Effector CD8-positive, alpha-beta T cell (primary cell): Measurements from ENCODE around the gene SDCCAG8.

Experiments used
- DNase-seq: peaks from one replicate; lab custom pipeline; 2025; lab: John Stamatoyannopoulos, UW

The SDCCAG8 gene

DNA sequence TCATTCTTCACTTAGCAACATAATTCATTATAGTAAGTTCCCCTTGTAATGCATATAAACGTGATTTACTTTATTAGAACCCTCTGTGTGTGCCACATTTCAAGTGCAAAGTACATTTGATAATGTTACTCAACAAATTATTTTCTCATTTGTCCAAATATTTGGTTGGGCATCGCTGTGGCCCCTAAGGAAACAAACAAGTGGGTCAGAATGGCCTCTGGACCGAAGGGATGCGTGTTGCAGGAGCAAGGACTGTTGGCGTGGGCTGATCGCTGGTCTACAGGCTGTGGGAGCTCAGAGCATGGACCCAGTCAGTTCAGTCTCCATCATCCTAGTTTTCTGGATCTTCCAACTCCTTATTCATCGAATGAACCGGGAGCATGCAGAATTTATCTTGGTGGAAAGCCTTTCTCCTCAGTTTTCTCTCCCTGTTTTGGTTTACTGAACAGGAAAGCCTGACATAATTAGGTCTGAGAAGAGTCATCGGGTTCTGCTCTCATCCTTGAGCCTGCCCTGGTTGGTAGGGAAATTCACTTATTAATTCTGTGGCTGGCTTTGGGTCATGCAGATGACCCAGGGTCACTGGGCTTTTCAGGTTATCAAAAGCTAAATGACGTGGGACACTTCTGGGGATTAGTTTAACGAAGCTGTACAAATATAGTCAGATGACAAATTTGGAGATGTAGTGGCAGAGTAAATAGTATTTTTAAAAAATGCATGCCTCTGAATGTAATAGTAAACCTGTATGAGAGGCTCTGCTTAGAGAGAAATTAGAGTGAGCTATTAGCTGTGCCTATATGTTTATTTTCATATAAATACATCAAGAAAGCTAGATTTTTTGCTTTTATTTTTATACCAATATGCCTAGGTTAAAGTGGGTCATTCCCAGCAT is 200.2 kb downstream of the SDCCAG8 start:
- no peak for DNase-seq

- no peak for DNase-seq
Measured at GRCh38 chr1:243457363-243457982, 201.6 kb downstream of the SDCCAG8 start.

DNA sequence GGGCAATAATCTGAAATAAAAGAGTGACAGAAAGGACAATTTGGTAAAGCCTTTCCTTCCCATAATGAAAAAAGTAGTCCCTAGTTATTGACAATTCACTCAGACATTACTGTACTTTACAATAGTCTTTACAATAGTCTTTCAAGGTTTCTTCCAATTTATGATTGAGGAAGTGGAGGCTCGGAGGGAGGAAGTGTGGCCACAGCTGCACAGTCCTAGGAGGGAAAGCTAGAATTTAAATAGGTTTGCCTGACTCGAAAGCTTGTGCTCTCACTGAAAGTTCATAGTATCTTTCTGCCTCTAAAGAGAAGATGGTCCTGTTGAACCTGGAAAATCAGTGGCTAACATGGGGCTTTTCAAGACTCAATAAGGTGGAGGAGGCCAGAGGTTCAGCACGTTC is 203.2 kb downstream of the SDCCAG8 start:
- DNase-seq = no peak

DNA sequence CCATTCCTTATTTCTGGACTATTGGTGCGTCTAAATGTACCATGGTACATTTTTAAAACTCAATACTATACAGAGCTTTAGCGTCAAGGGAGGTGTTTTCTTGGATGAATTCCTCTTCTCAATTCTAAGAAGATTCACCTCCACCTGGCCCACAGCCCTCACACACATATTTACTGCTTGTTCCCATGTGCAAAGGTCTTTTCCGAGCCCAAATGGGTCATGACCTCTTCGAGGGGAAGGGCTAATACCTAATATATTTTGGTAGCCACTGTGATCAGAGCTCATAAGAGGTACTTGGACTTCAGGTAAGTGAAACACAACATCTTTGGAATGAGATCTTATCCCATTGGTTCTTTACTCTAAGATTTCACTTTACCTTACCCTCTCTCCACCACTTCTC is 205.9 kb downstream of the SDCCAG8 start:
- DNase-seq = no peak

DNA sequence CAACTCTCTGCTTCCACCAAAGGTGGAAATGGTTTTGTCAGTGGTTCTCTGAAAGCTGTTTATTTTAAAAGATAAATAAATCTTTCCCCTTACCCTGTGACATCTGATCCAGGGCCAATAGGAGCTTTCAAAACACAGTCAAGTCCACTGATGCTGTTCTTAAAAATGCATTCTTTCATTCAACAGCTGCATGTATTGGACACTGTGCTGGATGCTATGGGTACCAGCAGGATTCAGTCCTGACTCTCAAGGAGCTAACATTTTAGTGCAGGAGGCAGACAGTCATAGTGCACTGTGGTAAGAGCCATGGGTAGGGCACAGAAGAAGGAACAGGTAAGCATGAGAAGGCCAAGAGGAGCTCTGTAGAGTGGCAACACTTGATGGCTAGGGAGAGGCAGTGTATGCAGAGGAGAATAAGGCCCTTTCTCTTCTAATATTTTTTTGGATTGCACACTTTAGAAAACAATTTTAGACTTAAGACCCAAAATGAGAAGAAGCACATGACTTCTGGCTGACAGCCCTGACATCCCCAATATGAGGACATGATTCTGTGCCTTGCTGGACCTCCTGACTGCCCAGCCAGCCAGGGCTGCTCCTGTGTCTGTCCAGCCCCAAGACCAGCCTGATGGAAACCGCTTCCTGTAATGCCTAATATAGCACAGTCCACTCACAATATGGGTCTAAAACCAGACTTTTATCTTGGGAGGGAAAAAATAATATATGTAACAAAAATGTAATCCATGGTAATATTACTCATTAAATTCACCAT is 207.3 kb downstream of the SDCCAG8 start:
- DNase-seq = no peak

DNA sequence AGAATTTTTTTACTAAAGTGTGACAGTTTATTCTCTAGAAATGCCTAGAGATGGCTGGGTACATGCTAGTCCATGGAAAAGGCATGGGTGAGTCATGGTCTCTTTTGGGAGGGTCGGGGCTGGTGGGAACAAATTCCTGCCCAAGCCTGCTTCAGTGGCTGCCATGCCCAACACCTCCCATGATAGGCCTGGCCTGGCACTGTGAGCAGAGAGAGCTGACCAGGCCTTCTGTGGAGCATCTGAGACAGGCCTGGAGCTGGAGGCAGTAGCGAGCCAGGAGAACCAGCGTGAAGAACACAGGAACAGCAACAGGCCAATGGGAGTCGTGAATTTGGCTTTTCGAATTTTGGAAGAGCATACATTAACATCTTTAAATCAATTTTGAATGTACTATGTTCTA is 209.2 kb downstream of the SDCCAG8 start:
- DNase-seq = no peak

GRCh38 chr1:243465738-243466137 is 209.9 kb downstream of the SDCCAG8 start:
- DNase-seq = no peak

GRCh38 chr1:243469497-243469896 is 213.7 kb downstream of the SDCCAG8 start:
- no peak for DNase-seq

DNA sequence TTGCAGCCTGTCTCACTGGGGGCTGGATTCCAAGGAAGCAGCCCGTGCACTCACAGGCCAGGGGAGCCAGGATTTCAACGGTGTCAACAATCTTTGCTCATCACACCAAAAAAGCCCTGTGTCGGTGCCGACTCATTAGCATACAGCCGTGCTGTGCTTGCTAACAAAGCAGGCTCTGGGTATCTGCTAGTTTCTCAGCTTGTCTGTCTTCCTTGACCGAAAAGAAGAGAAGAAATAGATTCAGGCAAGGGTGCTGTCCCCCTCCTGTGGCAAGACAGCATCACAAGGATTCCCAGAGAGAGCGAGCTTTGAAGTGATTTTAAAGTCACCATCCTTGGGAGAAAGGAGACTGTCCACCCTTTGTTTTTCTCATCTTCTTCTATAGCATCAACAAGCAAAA is 214.7 kb downstream of the SDCCAG8 start:
- no peak for DNase-seq

DNA sequence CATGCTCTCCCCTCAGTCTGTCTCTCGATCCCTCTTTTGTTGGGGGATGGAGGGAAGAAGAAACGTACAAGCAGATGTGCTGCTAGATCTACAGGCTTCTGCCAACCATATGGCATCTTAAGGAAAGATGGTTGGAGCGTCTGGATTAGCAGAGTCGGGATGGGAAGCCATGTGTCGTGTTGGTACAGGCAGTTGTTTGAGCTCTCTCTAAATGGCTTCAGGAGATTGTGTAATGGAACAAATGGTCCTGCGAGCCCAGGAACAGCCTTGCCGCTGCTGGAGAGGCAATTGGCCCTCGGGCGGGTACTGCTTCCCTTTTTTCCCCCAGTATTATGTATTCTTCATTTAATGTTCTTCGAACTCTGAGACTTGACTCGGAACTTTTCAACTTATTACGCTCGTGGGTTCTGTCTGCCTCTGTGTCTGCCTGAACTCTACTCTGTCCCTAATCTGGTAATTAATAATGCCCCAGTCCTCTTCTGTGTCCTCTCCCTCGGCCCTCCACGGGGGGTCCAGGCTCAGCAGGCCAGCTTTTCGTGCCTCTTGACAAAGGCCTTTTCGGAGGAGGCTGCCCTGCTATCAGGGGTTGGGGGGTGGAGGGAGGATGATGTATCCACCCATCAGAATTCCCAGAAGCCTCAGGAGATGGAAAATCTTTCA is 215.3 kb downstream of the SDCCAG8 start:
- DNase-seq = no peak

DNA sequence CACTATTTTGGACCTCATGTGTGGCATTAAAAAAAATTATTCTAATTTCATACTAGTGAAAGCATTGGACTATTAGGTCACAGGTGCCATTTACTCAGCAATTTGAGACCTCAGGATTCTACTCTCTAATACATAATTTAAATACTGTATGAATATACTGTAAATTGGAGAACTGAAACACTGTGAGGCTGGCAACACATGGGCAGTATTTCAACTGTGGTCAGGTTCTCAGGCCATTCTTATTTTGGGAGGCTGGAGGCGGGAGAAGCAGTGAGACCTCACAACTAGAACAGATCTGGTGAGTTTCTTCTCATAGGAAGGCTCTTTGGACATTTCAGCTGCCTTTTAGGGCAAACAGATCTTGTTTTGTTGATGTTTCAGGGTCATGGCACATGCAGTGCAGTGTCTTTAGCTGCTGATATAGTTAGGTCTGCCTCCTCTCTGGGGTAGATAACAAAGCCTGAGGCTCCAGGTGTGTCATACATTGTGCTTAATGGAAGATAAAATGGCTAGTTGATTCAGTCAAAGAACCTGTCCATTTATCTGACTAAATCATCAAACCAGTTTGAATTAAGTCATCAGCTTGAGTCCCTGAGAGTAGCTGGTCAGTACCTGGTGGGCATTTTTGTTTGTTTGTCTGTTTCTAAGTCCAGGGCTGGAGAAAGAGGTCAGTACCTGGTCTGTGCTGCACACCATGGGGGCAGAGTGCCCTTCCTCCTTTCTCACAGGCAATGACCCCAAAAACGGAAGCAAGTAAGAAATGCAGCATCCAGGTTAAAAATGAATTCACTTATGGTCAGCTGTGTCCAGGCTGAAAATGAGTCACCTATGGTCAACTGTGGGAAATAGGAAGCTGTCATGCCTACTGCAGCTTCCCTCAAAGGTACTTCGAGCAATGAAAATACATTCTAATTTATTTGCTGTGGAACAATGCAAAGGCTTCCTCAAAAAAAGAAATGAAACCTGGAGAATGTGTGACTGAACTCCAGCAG is 216.2 kb downstream of the SDCCAG8 start:
- DNase-seq = no peak

DNA sequence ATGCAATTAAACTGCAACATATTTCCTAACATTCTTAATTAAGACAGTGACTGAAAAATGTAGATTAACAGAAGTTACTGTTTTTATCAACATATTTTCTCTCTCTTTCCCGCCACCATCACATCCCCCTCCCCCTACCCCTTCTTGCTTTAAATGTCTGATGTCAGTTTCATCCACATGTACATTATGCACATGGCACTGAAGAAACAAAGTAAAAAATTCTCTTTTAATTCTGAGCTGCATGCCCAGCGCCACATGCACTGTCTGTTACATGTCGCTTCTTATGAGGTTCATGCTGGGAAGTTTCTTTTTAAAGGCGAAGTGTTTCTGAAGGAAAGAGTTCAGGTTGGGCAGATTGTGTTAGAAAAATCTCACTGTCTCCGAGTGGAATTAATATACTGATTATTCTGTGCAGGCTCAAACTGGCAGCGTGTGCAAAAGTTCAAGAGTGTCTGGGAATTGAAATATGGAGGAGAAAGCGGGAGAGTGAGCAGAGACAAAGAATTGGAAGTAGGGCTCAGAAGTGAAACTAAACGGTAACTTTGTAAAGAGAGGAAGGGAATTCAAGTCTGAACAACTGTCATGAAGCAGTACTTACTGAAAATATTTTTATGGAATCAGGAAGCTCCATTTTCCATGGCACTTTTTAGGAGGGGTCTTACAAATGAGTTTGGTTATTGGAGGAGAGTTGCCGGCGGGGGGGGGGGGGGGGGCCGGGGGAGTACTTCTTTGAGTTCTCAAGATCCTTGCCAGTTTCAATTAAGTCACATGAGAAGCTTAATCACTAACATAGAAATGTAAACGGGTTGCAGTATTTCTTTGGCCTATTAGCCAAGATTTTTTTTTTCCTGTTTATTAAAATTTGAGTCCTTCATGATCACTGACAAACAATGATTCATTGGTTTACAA is 217.6 kb downstream of the SDCCAG8 start:
- no peak for DNase-seq

DNA sequence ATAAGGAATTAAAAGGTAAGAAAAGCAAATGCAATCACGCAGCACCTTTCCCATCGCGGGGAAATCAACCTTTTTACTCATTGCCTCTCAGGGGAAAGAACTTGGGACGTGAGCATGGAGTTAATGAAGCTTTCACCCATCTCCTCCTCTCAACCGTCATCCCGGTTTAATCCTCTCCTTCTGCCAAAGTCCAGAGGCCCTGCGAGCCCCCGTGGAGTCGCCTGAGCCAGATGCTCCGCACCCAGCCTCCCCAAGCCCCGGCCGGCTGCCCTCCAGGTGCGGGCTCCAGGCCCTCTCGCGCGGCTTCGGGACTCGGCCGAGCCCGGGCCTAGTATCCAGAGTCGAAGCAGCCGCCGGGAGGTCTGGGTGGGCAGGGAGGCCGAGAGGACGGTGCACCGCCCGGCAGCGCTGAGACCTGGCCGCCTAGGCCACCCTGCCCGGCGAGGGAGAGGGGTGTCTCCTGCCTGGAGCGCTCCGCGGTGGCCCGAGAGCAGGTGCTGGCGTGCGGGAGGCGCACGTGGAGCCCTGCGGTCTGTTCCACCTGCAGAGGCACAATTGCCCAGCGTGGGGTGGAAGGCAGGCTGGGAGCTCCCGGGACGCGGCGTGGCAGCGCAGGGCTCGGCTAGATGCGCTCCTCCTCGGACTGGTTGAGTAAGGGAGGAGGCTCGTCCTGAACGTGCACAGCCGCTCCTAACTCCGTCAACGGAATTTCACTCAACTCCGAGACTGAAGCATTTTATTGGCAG is 218.5 kb downstream of the SDCCAG8 start:
- no peak for DNase-seq

DNA sequence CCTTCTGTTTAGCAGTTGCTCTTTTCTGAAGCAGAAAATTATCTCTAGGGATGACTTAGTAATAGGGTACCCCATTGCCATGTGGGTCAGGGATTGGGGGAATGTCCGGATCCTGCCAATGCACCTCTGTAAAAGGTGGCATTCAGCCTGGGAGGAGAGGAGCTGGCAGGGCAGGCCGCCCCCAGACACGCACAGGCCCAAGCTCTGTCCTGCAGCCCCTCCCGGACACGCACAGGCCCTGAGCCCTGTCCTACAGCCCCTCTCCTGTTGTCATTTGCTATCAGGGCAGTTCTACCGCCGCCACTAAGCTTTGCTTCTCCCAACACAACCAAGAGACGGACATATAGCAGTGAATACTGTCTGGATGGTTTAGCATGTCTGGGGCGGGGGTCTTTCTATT is 219.1 kb downstream of the SDCCAG8 start:
- no peak for DNase-seq

GRCh38 chr1:243475966-243476365 is 220.1 kb downstream of the SDCCAG8 start:
- no peak for DNase-seq

- DNase-seq = no peak
Measured at GRCh38 chr1:243477731-243478290, 222.0 kb downstream of the SDCCAG8 start.

DNA sequence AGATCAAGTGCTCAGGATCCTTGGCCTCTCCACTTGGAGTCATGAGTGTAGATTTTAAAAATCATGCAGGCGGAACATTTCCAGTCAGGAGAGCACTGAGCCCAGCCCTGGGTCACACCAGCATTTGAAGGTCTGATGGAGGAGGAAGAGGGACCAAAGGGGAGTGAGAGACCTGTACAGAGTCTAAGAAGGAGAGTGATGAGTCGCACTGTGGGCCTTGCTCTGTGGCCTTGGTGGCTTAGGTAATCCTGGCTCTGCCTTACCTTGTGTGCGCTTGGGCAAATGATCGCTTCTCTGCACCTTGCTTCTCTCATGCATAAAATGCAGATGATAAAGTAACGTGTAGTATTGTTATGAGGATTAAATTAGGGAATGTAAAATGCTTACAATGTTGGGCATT is 225.3 kb downstream of the SDCCAG8 start:
- DNase-seq = no peak

- no peak for DNase-seq
Measured at GRCh38 chr1:243482141-243483022, 226.5 kb downstream of the SDCCAG8 start.
